CD14-positive monocyte (primary cell): ENCODE measurements around the gene MAD2L1BP. TPM values are rescaled to one million over a fixed set of nuclear protein-coding genes. Genes with fewer than 3 reads are reported as not detected.
"Not testable (repeated sequence)": the region's sequence is repeated elsewhere in the genome, so short reads cannot be mapped to it uniquely, and the experiment has no call there.

Experiments used
- DNase-seq, 3 donors: peaks; one replicate each; pipeline ENCODE4 v3.0.0-alpha.2; 2011 to 2022
- H2AFZ ChIP-seq: 2 replicates; pipeline ENCODE4 v1.6.0; 2012; ENCODE audit warnings: mild to moderate bottlenecking, low read depth, low read length, inconsistent platforms; ENCODE audit not compliant: insufficient read depth, poor library complexity, severe bottlenecking
- H3K27ac ChIP-seq, 2 donors: 1 replicate in 1 of 2; 2 replicates in 1 of 2; pipeline ENCODE4 v1.5.1; 2012 to 2013; ENCODE audit warnings: low read length in 2 of 2, control low read depth in 1 of 2, inconsistent platforms in 1 of 2, low read depth in 1 of 2, mild to moderate bottlenecking in 1 of 2
- H3K27me3 ChIP-seq, 2 donors: one replicate each; pipeline versions ENCODE4 v1.6.0 to v1.6.1; 2011 to 2013; ENCODE audit warnings: low read length in 2 of 2; ENCODE audit not compliant: control insufficient read depth in 2 of 2, insufficient read depth in 2 of 2
- H3K36me3 ChIP-seq, 2 donors: replicated peaks in 1 of 2; 1 replicate in 1 of 2; 2 replicates in 1 of 2; pipeline versions ENCODE4 v1.5.1 to v1.6.1; 2012 to 2013; ENCODE audit warnings: low read length in 2 of 2, control low read depth in 1 of 2, inconsistent platforms in 1 of 2, mild to moderate bottlenecking in 1 of 2; ENCODE audit not compliant: insufficient read depth in 2 of 2, control insufficient read depth in 1 of 2
- H3K4me1 ChIP-seq, 2 donors: 1 replicate in 1 of 2; 2 replicates in 1 of 2; pipeline versions ENCODE4 v1.5.1 to v1.6.1; 2012 to 2013; ENCODE audit warnings: low read length in 2 of 2, control low read depth in 1 of 2, inconsistent platforms in 1 of 2, mild to moderate bottlenecking in 1 of 2, moderate library complexity in 1 of 2; ENCODE audit not compliant: insufficient read depth in 2 of 2, control insufficient read depth in 1 of 2
- H3K4me2 ChIP-seq: replicated peaks from 2 replicates; pipeline ENCODE3; 2012; ENCODE audit warnings: low read length, moderate library complexity, mild to moderate bottlenecking; ENCODE audit not compliant: poor library complexity, severe bottlenecking; ENCODE audit errors: extremely low read depth
- H3K4me3 ChIP-seq, 3 experiments: fragments of 200-600 bp in 1 of 3; sonication (generic) in 1 of 3; replicated peaks in 1 of 3; 1 replicate in 2 of 3; 2 replicates in 1 of 3; pipeline ENCODE4 v1.5.1; 2011 to 2013; ENCODE audit warnings: low read length in 3 of 3, mild to moderate bottlenecking in 3 of 3, control low read depth in 2 of 3, low read depth in 2 of 3, inconsistent platforms in 1 of 3, moderate library complexity in 1 of 3
- H3K79me2 ChIP-seq: 2 replicates; pipeline ENCODE4 v1.6.0; 2012; ENCODE audit warnings: mild to moderate bottlenecking, control low read depth, inconsistent platforms, low read length, moderate library complexity; ENCODE audit not compliant: insufficient read depth
- H3K9ac ChIP-seq: 2 replicates; pipeline ENCODE4 v1.6.0; 2017; ENCODE audit warnings: low read length, mild to moderate bottlenecking; ENCODE audit not compliant: insufficient read depth, poor library complexity, severe bottlenecking
- H3K9me3 ChIP-seq, 2 donors: replicated peaks in 1 of 2; 1 replicate in 1 of 2; 2 replicates in 1 of 2; pipeline versions ENCODE4 v1.5.1 to v1.6.1; 2012 to 2013; ENCODE audit warnings: low read length in 2 of 2, control low read depth in 1 of 2; ENCODE audit not compliant: control insufficient read depth in 1 of 2, insufficient read depth in 1 of 2
- H4K20me1 ChIP-seq: 2 replicates; pipeline ENCODE4 v1.6.0; 2012; ENCODE audit warnings: mild to moderate bottlenecking, low read length, control low read depth, moderate library complexity; ENCODE audit not compliant: insufficient read depth
- H3K27ac Mint-ChIP-seq, 7 donors: one replicate each; pipeline ENCODE4 v1.8.0; 2020; ENCODE audit warnings: mild to moderate bottlenecking in 7 of 7, mixed read lengths in 7 of 7, moderate library complexity in 6 of 7, inconsistent platforms in 2 of 7
- H3K27me3 Mint-ChIP-seq, 3 donors: one replicate each; pipeline ENCODE4 v1.8.0; 2021 to 2022; ENCODE audit warnings: low read depth in 3 of 3, mild to moderate bottlenecking in 3 of 3, mixed read lengths in 3 of 3, moderate library complexity in 3 of 3, inconsistent platforms in 1 of 3
- H3K36me3 Mint-ChIP-seq, 2 donors: one replicate each; pipeline ENCODE4 v1.8.0; 2020; ENCODE audit warnings: mixed read lengths in 2 of 2, inconsistent platforms in 1 of 2, mild to moderate bottlenecking in 1 of 2
- H3K4me1 Mint-ChIP-seq: one replicate; pipeline ENCODE4 v1.8.0; 2020; ENCODE audit warnings: mild to moderate bottlenecking, mixed read lengths
- H3K4me3 Mint-ChIP-seq, 2 donors: one replicate each; pipeline ENCODE4 v1.8.0; 2020; ENCODE audit warnings: mild to moderate bottlenecking in 2 of 2, mixed read lengths in 2 of 2, moderate library complexity in 1 of 2
- H3K9me3 Mint-ChIP-seq, 7 donors: one replicate each; pipeline ENCODE4 v1.8.0; 2020 to 2022; ENCODE audit warnings: mixed read lengths in 7 of 7, mild to moderate bottlenecking in 6 of 7, moderate library complexity in 6 of 7, inconsistent platforms in 2 of 7
- WGBS: methylation state at CpG from one replicate; pipeline ENCODE4 v1.1.5; 2013; ENCODE audit warnings: missing lambda C conversion rate; ENCODE audit not compliant: insufficient coverage; 5-methylcytosine and 5-hydroxymethylcytosine counted together
- intact Hi-C, 2 donors: fragments of 100-400 bp; cut with micrococcal nuclease; formaldehyde crosslinking; loops; one replicate each; pipeline versions ENCODE4 v1.15.0 to v1.15.1; 2023
- polyA plus RNA-seq, 3 donors: library from polyadenylated mRNA; depleted of rRNA in 1 of 3; unstranded in 2 of 3; stranded (reverse) in 1 of 3; fragments of 300-500 nt in 2 of 3; fragments of >200 nt in 1 of 3; fragmentation: Illumina TruSeq in 2 of 3; gene quantifications; 1 replicate in 2 of 3; 2 replicates in 1 of 3; pipeline ENCODE4 v1.2.3, GENCODE V29; 2012 to 2021
- TF ChIP-seq, protein P1 (sequence below): fragments of 200-600 bp; IDR thresholded peaks from one replicate; pipeline ENCODE4 v1.8.0; 2022; ENCODE audit warnings: antibody characterized with exemption, mild to moderate bottlenecking

MAD2L1BP gene
- polyA plus RNA-seq, 3 donors = 17.3 to 33.5 (median 26.5) TPM

DNA sequence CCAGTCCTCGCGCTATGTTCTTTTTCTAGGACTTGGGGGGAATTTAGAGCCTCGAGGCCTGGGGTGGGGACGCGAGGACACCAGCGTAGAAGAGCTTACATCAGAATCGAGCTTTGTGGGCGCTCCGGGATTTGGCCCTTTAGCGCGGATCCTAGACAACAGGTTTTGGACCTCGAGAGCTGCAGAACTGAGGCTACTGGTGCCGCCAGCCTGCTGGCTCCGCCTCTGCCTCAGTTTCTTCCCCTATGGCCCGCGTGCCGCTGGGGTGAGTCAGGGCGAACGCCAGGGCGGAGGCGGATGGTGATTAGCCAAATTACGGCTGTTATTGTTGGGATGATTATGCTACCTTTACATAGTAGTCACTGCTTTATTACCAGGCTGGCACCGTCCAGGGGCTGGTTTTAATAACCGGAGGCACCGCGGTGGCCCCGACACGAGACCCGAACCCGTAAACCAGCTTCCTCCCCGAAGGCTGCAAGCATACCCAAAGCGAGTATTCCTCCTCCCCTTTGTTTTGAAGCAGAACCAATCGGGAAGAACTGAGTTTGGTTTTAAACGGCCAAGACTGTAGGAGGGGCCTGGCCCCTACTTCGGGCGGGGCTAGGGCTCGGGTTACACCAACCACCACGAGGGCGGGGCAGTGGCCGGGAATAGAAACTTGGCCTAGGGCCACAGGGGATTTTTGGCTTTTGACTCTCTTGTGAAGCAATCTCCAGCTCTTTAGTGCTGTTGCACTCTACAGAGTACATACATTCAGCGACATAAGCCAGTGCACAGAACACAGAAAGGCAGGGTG, 5.9 kb upstream of the MAD2L1BP start:
- peak overlapping the region; percentile 86 for H2AFZ ChIP-seq
- H3K4me1 ChIP-seq = peaks cover 51 to 60% of the 10 kb centered on the region in 2 donors
- under 1% methylated on average over 25 of the region's 41 CpGs for WGBS
- H3K9me3 ChIP-seq = no peaks in the 10 kb centered on the region
- Mint-ChIP-seq H3K9me3 (no peaks in the 10 kb centered on the region), H3K27me3 (peaks cover 0 to 2% (median 0%) of the 10 kb centered on the region in 3 donors), H3K4me3 (peak overlapping the region; percentile 93 to 96), H3K27ac (peak overlapping the region; percentile 94 to 100 (median 99)), H3K36me3 (peaks cover 18 to 22% of the 10 kb centered on the region in 2 donors), H3K4me1 (peaks cover 46% of the 10 kb centered on the region)
- no peaks in the 10 kb centered on the region for H3K27me3 ChIP-seq
- H3K36me3 ChIP-seq = peaks cover 15 to 16% of the 10 kb centered on the region in 2 donors
- intact Hi-C loops = loop anchor here (5.0 kb wide), 2 partner anchors 52 to 618 kb away; partner anchors contain the start of genes HSP90AB1 (in 1 of the 2), POLH (in 1 of the 2) and XPO5 (in 1 of the 2)
- peaks cover 33% of the 10 kb centered on the region for H3K79me2 ChIP-seq
- peak overlapping the region; percentile 49 to 95 (median 80) for H3K4me3 ChIP-seq
- H3K4me2 ChIP-seq = peak overlapping the region; percentile 86
- peak overlapping the region; percentile 87 to 95 for H3K27ac ChIP-seq
- peak overlapping the region; percentile 71 for H3K9ac ChIP-seq
- H4K20me1 ChIP-seq = peaks cover 22% of the 10 kb centered on the region
- TF ChIP-seq, protein P1, sequence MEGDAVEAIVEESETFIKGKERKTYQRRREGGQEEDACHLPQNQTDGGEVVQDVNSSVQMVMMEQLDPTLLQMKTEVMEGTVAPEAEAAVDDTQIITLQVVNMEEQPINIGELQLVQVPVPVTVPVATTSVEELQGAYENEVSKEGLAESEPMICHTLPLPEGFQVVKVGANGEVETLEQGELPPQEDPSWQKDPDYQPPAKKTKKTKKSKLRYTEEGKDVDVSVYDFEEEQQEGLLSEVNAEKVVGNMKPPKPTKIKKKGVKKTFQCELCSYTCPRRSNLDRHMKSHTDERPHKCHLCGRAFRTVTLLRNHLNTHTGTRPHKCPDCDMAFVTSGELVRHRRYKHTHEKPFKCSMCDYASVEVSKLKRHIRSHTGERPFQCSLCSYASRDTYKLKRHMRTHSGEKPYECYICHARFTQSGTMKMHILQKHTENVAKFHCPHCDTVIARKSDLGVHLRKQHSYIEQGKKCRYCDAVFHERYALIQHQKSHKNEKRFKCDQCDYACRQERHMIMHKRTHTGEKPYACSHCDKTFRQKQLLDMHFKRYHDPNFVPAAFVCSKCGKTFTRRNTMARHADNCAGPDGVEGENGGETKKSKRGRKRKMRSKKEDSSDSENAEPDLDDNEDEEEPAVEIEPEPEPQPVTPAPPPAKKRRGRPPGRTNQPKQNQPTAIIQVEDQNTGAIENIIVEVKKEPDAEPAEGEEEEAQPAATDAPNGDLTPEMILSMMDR = no peak
- DNase-seq = peak; percentile 95 to 97 (median 96)

DNA sequence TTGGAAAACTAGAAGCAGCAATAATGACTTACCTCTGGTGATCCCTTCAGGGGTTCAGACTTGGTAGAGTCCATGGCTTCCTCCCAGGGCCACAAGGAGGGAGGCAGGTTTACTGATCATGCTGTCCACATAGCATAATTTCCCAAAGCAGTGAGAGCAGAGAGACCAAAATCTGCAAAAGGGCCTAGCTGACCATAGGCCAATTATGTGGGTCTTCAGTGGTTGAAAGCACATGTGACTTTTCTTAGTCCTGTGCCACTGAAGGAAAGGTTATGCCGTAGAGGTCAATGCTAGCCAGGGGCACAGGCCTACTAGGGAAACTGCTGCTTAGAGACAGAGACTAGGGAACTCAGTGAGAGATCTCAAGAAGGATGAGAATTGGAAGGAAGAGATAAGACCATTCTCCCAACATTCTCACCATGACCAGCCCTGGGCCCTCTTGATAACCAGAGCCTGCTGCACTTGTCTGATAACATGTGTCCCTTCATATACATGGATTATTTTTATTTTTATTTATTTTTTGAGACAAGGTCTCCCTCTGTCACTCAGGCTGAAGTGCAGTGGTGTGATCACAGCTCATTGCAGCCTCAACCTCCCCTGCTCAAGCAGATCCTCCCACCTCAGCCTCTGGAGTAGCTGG, 4.5 kb upstream of the MAD2L1BP start:
- peaks cover 8% of the 10 kb centered on the region for H4K20me1 ChIP-seq
- WGBS = no CpG with 5 or more reads among the region's 1 CpG
- peak overlapping the region; percentile 94 to 100 (median 99) for H3K27ac Mint-ChIP-seq
- peaks cover 55 to 67% of the 10 kb centered on the region in 2 donors for H3K4me1 ChIP-seq
- H3K4me3 Mint-ChIP-seq = peak overlapping the region in 1 of 2 donors; percentile 62
- no peak overlapping the region for H3K4me3 ChIP-seq
- H3K9ac ChIP-seq = no peak overlapping the region
- H3K9me3 ChIP-seq = no peaks in the 10 kb centered on the region
- H3K27ac ChIP-seq = peak overlapping the region; percentile 87 to 95
- H3K4me1 Mint-ChIP-seq = peaks cover 53% of the 10 kb centered on the region
- peak overlapping the region; percentile 86 for H3K4me2 ChIP-seq
- peaks cover 1 to 2% of the 10 kb centered on the region in 2 donors for H3K36me3 ChIP-seq
- peaks cover 0 to 2% (median 0%) of the 10 kb centered on the region in 3 donors for H3K27me3 Mint-ChIP-seq
- peak overlapping the region; percentile 61 for H2AFZ ChIP-seq
- DNase-seq = no peak
- H3K27me3 ChIP-seq = no peaks in the 10 kb centered on the region
- peaks cover 4 to 8% of the 10 kb centered on the region in 2 donors for H3K36me3 Mint-ChIP-seq
- TF ChIP-seq, protein P1 = no peak
- peaks cover 26% of the 10 kb centered on the region for H3K79me2 ChIP-seq
- intact Hi-C loops = no loop called here
- peaks cover 0 to 3% (median 0%) of the 10 kb centered on the region in 7 donors for H3K9me3 Mint-ChIP-seq

DNA sequence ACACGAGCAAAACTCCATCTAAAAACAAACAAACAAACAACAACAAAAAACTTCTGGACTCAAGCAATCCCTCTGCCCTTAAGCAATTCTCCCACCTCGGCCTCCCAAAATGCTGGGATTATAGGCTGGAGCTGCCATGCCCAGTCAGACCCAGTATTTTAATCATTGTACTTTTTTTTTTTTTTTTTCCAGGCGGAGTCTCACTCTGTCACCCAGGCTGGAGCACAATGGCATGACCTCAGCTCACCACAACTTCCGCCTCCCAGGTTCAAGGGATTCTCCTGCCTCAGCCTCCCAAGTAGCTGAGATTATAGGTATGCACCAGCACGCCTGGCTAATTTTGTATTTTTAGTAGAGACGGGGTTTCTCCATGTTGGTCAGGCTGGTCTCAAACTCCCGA, 2.6 kb upstream of the MAD2L1BP start:
- H3K27me3 Mint-ChIP-seq, H3K9me3 ChIP-seq, H3K9me3 Mint-ChIP-seq, H3K4me3 ChIP-seq, intact Hi-C loops, DNase-seq, H3K36me3 ChIP-seq, H4K20me1 ChIP-seq, H3K27ac ChIP-seq, H3K27me3 ChIP-seq, H3K9ac ChIP-seq, H3K4me2 ChIP-seq, H3K27ac Mint-ChIP-seq, H3K4me3 Mint-ChIP-seq, H2AFZ ChIP-seq: not testable (repeated sequence)
- Mint-ChIP-seq H3K4me1 (peaks cover 49% of the 10 kb centered on the region), H3K36me3 (peaks cover 0 to 11% of the 10 kb centered on the region in 2 donors)
- Histone ChIP-seq H3K79me2 (peaks cover 33% of the 10 kb centered on the region), H3K4me1 (peaks cover 49 to 66% of the 10 kb centered on the region in 2 donors)
- 90% methylated on average over 3 of the region's 7 CpGs for WGBS
